Activated B cell treated with CpG ODN at 0.5 μM for 24 hours (primary cell): Measurements from ENCODE around the gene TGM1. TPM values are rescaled to one million over a fixed set of nuclear protein-coding genes. Genes with fewer than 3 reads are reported as not detected.
A peak's percentile ranks its signal among the peaks of the same experiment; 100 is the strongest.

ENCODE experiments used
- ATAC-seq: fragments of 200-7000 bp; cut with Tn5 transposase; one replicate; pipeline ENCODE4 v1.10.0; 2021; ENCODE audit warnings: low read depth, mild to moderate bottlenecking, moderate library complexity
- CTCF ChIA-PET: fragments of 350-600 bp; sonication (Branson Sonifier 250); formaldehyde crosslinking; loops from one replicate; lab custom pipeline; 2021; ENCODE audit warnings: antibody characterized with exemption; lab: Charles Lee
- POLR2A ChIA-PET: fragments of 350-600 bp; sonication (Branson Sonifier 250); formaldehyde crosslinking; loops from one replicate; lab custom pipeline; 2021; ENCODE audit warnings: antibody characterized with exemption; lab: Charles Lee
- DNase-seq: peaks from one replicate; pipeline ENCODE4 v3.0.0; 2022
- H3K27ac Mint-ChIP-seq: one replicate; pipeline ENCODE4 v1.8.0; 2020; ENCODE audit warnings: mixed read lengths
- H3K27me3 Mint-ChIP-seq: one replicate; pipeline ENCODE4 v1.8.0; 2021; ENCODE audit warnings: mixed read lengths
- H3K36me3 Mint-ChIP-seq: one replicate; pipeline ENCODE4 v1.8.0; 2021; ENCODE audit warnings: low read depth, mixed read lengths
- H3K4me1 Mint-ChIP-seq: one replicate; pipeline ENCODE4 v1.8.0; 2021; ENCODE audit warnings: mixed read lengths
- H3K4me3 Mint-ChIP-seq: one replicate; pipeline ENCODE4 v1.8.0; 2020; ENCODE audit warnings: mild to moderate bottlenecking, mixed read lengths
- H3K9me3 Mint-ChIP-seq: one replicate; pipeline ENCODE4 v1.8.0; 2020; ENCODE audit warnings: mixed read lengths
- intact Hi-C: fragments of 100-400 bp; cut with micrococcal nuclease; formaldehyde crosslinking; loops from one replicate; pipeline ENCODE4 v1.15.1; 2024
- total RNA-seq: library from RNA; stranded (reverse); gene quantifications from 2 replicates; pipeline ENCODE4 v1.2.3, GENCODE V29; 2022
- TF ChIP-seq, protein P1 (sequence below): fragments of 200-600 bp; IDR thresholded peaks from one replicate; pipeline ENCODE4 v1.8.0; 2022; ENCODE audit warnings: antibody characterized with exemption, mild to moderate bottlenecking

TGM1 gene
- total RNA-seq, 1 donor from 2014 or later = 6.5 TPM

DNA sequence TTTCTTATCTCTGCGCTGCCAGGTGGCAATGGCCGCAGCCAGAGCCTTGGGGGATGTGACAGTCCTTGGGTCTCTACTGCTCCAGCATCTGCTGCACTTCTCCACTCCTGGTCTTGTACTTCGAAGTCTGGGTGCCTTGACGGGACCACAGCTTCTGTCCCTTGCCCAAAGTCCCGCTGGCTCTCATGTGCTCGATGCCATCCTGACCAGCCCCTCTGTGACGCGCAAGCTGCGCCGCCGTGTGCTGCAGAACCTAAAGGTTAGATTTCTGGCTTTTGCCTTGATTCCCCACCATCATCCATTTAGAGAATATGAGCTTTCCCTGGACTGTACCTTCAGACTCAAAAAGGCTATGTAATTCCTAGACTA is 41.0 kb upstream of the TGM1 start:
- no peaks in the 10 kb centered on the region for H3K27me3 Mint-ChIP-seq
- H3K36me3 Mint-ChIP-seq = peaks cover 77% of the 10 kb centered on the region
- no peaks in the 10 kb centered on the region for H3K9me3 Mint-ChIP-seq
- H3K4me3 Mint-ChIP-seq = no peak overlapping the region
- H3K27ac Mint-ChIP-seq = no peak overlapping the region
- ATAC-seq = no peak
- peaks cover 36% of the 10 kb centered on the region for H3K4me1 Mint-ChIP-seq
- DNase-seq = no peak
- POLR2A ChIA-PET = interaction anchor here (0.5 to 8.2 kb wide), 2 partner anchors 9 to 62 kb away, joined by 3 to 242 read pairs; partner anchors contain the start of gene TINF2
- CTCF ChIA-PET = no interaction called here
- intact Hi-C loops = no loop called here
- TF ChIP-seq, protein P1, sequence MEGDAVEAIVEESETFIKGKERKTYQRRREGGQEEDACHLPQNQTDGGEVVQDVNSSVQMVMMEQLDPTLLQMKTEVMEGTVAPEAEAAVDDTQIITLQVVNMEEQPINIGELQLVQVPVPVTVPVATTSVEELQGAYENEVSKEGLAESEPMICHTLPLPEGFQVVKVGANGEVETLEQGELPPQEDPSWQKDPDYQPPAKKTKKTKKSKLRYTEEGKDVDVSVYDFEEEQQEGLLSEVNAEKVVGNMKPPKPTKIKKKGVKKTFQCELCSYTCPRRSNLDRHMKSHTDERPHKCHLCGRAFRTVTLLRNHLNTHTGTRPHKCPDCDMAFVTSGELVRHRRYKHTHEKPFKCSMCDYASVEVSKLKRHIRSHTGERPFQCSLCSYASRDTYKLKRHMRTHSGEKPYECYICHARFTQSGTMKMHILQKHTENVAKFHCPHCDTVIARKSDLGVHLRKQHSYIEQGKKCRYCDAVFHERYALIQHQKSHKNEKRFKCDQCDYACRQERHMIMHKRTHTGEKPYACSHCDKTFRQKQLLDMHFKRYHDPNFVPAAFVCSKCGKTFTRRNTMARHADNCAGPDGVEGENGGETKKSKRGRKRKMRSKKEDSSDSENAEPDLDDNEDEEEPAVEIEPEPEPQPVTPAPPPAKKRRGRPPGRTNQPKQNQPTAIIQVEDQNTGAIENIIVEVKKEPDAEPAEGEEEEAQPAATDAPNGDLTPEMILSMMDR = no peak

DNA sequence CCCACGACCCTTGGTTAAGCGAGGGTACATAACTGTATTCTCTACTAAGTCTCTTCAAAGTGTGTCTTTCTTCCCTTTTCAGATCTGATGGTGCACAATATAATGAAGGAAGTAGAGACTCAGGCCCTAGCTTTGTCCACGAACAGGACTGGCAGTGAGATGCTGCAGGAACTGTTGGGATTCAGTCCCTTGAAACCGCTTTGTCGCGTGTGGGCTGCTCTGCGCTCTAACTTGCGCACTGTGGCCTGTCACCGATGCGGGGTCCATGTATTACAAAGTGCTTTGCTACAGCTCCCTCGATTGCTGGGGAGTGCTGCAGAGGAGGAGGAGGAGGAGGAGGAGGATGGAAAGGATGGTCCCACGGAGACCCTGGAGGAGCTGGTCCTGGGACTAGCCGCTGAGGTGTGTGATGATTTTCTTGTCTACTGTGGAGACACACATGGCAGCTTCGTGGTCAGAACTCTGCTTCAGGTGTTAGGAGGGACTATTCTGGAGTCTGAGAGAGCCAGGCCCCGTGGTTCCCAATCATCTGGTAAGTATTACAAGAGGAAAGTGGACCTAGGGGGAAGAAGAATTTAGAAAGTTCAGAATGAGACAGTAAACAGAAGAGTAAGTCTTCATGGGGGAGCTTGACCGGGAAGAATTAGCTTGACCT is 37.5 kb upstream of the TGM1 start:
- ATAC-seq = no peak
- H3K27ac Mint-ChIP-seq = peak overlapping the region; percentile 94
- ChIA-PET CTCF (interaction anchor here (0.7 to 7.1 kb wide), 9 partner anchors 8 to 193 kb away, joined by 3 to 139 read pairs (median 5); partner anchors contain the start of genes CIDEB, LTB4R, LTB4R2 and TINF2), POLR2A (interaction anchor here (0.5 to 8.2 kb wide), 20 partner anchors 8 to 186 kb away, joined by 3 to 242 read pairs (median 6); partner anchors contain the start of genes CBLN3, CHMP4A, CIDEB and DCAF11)
- H3K27me3 Mint-ChIP-seq = no peaks in the 10 kb centered on the region
- peak overlapping the region; percentile 95 for H3K4me3 Mint-ChIP-seq
- intact Hi-C loops = no loop called here
- TF ChIP-seq, protein P1 = no peak
- no peaks in the 10 kb centered on the region for H3K9me3 Mint-ChIP-seq
- H3K4me1 Mint-ChIP-seq = peaks cover 51% of the 10 kb centered on the region
- H3K36me3 Mint-ChIP-seq = peaks cover 64% of the 10 kb centered on the region
- DNase-seq = no peak

DNA sequence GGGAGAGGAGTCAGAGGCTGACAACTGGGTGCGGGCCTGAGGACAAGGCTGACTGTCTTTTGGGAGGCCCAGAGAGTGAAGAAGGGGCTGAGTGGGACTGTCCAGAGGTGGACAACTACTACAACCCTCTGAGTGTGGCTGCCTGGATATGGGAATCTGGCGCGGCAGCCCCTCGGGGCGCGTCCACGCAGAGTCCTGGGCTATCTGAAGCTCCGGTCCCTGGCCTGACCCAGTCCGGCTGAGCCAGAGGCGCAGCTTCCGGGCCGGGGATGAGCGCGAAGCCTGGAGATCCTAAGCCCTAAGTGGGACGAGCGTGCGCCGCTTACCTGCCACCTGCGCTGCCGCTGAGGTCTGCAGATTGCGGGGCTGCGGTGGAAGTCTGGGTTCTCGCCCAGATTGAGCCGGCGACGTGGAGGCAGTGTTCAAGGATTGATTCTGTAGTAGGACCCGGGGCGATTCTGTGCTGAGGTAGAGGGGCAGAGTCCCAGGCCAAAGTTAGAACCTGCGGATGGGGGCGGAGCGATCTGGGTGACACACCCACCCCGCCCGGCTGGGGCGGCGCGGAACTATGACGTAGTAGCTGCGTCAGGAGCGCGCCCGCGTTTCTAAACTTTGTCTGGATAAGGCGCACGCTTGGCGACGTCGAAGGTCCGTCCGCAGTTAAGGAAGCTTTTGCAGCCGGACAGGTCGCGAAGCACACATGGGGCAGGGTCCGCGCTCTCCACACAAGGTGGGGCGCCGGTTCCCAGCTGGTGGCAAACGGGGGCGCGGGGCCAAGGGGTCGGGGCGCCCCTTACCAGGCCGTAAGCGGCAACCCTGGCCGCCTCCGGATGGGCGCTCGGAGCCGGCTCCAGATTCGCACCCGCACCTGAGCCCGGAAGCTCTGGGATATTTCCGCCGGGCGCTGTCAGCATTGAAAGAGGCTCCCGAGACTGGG is 36.5 kb upstream of the TGM1 start, which contains the start of the genes DHRS1 and NOP9:
Gene DHRS1, minus strand, starts transcription at position 526 of the 937 bp plus-strand sequence. CDS start 674 bp downstream, outside the sequence.
Gene NOP9, plus strand, starts transcription at position 596 of the 937 bp plus-strand sequence. Its CDS starts 105 bp downstream, at position 701.
- DNase-seq (peak; percentile 93), ATAC-seq (peak; percentile 78)
- H3K36me3 Mint-ChIP-seq = peaks cover 62% of the 10 kb centered on the region
- TF ChIP-seq, protein P1 = no peak
- peaks cover 51% of the 10 kb centered on the region for H3K4me1 Mint-ChIP-seq
- ChIA-PET POLR2A (interaction anchor here (0.6 to 8.2 kb wide), 19 partner anchors 8 to 185 kb away, joined by 3 to 242 read pairs (median 6); partner anchors contain the start of genes CBLN3, CHMP4A, CIDEB and DCAF11), CTCF (interaction anchor here (0.7 to 7.1 kb wide), 10 partner anchors 9 to 192 kb away, joined by 3 to 139 read pairs (median 5); partner anchors contain the start of genes CIDEB, KHNYN, LTB4R and LTB4R2)
- intact Hi-C loops = loop anchor here (1.0 to 5.0 kb wide), 7 partner anchors 9 to 285 kb away; partner anchors contain the start of genes CARMIL3, EMC9, GMPR2 and NEDD8
- no peaks in the 10 kb centered on the region for H3K27me3 Mint-ChIP-seq
- peak within 1 kb of the TSS; percentile 94 for H3K27ac Mint-ChIP-seq
- H3K4me3 Mint-ChIP-seq = peak within 1 kb of the TSS; percentile 95
- no peaks in the 10 kb centered on the region for H3K9me3 Mint-ChIP-seq

- Mint-ChIP-seq H3K4me3 (peak overlapping the region; percentile 95), H3K27me3 (no peaks in the 10 kb centered on the region), H3K9me3 (no peaks in the 10 kb centered on the region), H3K36me3 (peaks cover 57% of the 10 kb centered on the region), H3K27ac (peak overlapping the region; percentile 94), H3K4me1 (peaks cover 51% of the 10 kb centered on the region)
- POLR2A ChIA-PET = interaction anchor here (1.0 to 8.2 kb wide), 11 partner anchors 9 to 138 kb away, joined by 4 to 242 read pairs (median 17); partner anchors contain the start of genes CBLN3, CHMP4A, CIDEB and IRF9
- CTCF ChIA-PET = interaction anchor here (0.6 to 7.1 kb wide), 8 partner anchors 9 to 131 kb away, joined by 3 to 139 read pairs (median 5); partner anchors contain the start of genes CIDEB, KHNYN, LTB4R and LTB4R2
- TF ChIP-seq, protein P1 = no peak
- intact Hi-C loops = loop anchor here (1.0 to 5.0 kb wide), 7 partner anchors 9 to 285 kb away; partner anchors contain the start of genes CARMIL3, EMC9, GMPR2 and NEDD8
- no peak for DNase-seq
- ATAC-seq = no peak
Measured at GRCh38 chr14:24298892-24299254, 35.9 kb upstream of the TGM1 start.
